Fibroblast of lung (primary cell): ENCODE results near the gene PDZK1IP1. TPM values are rescaled to one million over a fixed set of nuclear protein-coding genes. Genes with fewer than 3 reads are reported as not detected.

Source experiments
- DNase-seq, 2 donors: peaks; one replicate each; pipeline versions ENCODE4 v3.0.0 to v3.0.0-alpha.2; 2010; ENCODE audit warnings: low read depth in 2 of 2
- H2AFZ ChIP-seq: 2 replicates; pipeline ENCODE4 v1.5.1; 2012; ENCODE audit warnings: low read length, control low read depth, inconsistent platforms
- H3K27ac ChIP-seq: 2 replicates; pipeline ENCODE4 v1.5.1; 2011; ENCODE audit warnings: low read length, control low read depth; ENCODE audit not compliant: insufficient read depth
- H3K27me3 ChIP-seq: 2 replicates; pipeline ENCODE4 v1.5.1; 2011; ENCODE audit warnings: mild to moderate bottlenecking, low read length; ENCODE audit not compliant: control insufficient read depth, insufficient read depth
- H3K36me3 ChIP-seq: 2 replicates; pipeline ENCODE4 v1.5.1; 2011; ENCODE audit warnings: low read length; ENCODE audit not compliant: control insufficient read depth, insufficient read depth
- H3K4me1 ChIP-seq: 2 replicates; pipeline ENCODE4 v1.5.1; 2011; ENCODE audit warnings: low read length; ENCODE audit not compliant: control insufficient read depth, insufficient read depth; ENCODE audit errors: extremely low read depth
- H3K4me2 ChIP-seq: 2 replicates; pipeline ENCODE4 v1.5.1; 2011; ENCODE audit warnings: low read length, control low read depth; ENCODE audit not compliant: insufficient read depth; ENCODE audit errors: extremely low read depth
- H3K4me3 ChIP-seq, 4 experiments: fragments of 200-600 bp in 1 of 4; sonication (generic) in 1 of 4; replicated peaks in 1 of 4; 2 replicates each; pipeline ENCODE4 v1.5.1; 2011 to 2016; ENCODE audit warnings: low read length in 4 of 4, low read depth in 3 of 4, mild to moderate bottlenecking in 3 of 4, control low read depth in 2 of 4, inconsistent platforms in 1 of 4, mixed read lengths in 1 of 4; ENCODE audit not compliant: insufficient read depth in 1 of 4; ENCODE audit errors: control extremely low read depth in 1 of 4
- H3K79me2 ChIP-seq: 2 replicates; pipeline ENCODE4 v1.5.1; 2012; ENCODE audit warnings: mild to moderate bottlenecking, low read length, inconsistent platforms; ENCODE audit not compliant: control insufficient read depth, insufficient read depth
- H3K9ac ChIP-seq: 2 replicates; pipeline ENCODE4 v1.5.1; 2011; ENCODE audit warnings: mild to moderate bottlenecking, low read length, control low read depth; ENCODE audit not compliant: insufficient read depth
- H3K9me3 ChIP-seq: 2 replicates; pipeline ENCODE4 v1.5.1; 2012; ENCODE audit warnings: low read depth, low read length; ENCODE audit not compliant: control insufficient read depth, insufficient read depth
- H4K20me1 ChIP-seq: 2 replicates; pipeline ENCODE4 v1.5.1; 2011; ENCODE audit warnings: low read length; ENCODE audit not compliant: control insufficient read depth, insufficient read depth; ENCODE audit errors: extremely low read depth
- EZH2 ChIP-seq: IDR thresholded peaks from 2 replicates; pipeline ENCODE4 v1.5.1; 2012; ENCODE audit warnings: low read length, control low read depth, mild to moderate bottlenecking; ENCODE audit errors: missing control alignments
- polyA plus RNA-seq, 2 donors: library from polyadenylated mRNA; depleted of rRNA in 1 of 2; stranded (reverse) in 1 of 2; unstranded in 1 of 2; fragments of >200 nt; gene quantifications; 2 replicates each; pipeline ENCODE4 v1.2.1, GENCODE V29; 2011 to 2012; ENCODE audit warnings: missing spikeins in 1 of 2
- total RNA-seq: library from RNA; depleted of rRNA; stranded (reverse); fragments of >200 nt; gene quantifications from 2 replicates; pipeline ENCODE4 v1.2.1, GENCODE V29; 2014
- TF ChIP-seq, protein P1 (sequence below), 2 donors: IDR thresholded peaks in 1 of 2; conservative IDR thresholded peaks in 1 of 2; 1 replicate in 1 of 2; 2 replicates in 1 of 2; pipeline ENCODE4 v1.5.1; 2011 to 2012; ENCODE audit warnings: low read length in 2 of 2, control low read depth in 1 of 2, inconsistent platforms in 1 of 2, low read depth in 1 of 2, mild to moderate bottlenecking in 1 of 2

Gene PDZK1IP1
- total and polyA plus RNA-seq, 2 donors (not counting 1 experiment from before 2014, with no cell fraction given): not detected

DNA sequence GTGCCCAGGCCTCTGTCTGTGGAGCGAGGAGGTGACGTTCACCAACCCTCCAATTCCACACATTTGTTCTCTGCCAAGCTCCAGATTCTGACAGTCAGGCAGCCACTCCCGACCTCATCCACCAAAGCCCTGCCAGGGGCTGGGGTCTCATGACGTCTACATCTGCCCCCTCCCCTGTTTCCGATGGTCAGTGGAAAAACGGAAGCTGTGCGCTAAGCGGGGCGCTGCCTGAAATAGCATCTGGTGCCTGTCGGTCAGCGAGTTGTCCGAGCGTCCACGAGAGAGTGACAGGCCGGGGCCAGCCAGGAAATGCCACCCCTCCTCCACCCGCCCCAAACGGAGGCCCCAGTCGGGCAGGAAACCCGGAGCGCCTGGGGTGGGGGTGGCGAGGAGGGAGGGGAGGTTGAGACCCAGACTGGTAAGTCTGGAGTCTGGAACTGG is 45.4 kb upstream of the PDZK1IP1 start:
- no peak overlapping the region for H3K4me2 ChIP-seq
- no peaks in the 10 kb centered on the region for H3K36me3 ChIP-seq
- H3K9ac ChIP-seq: no peak overlapping the region
- no peaks in the 10 kb centered on the region for H3K9me3 ChIP-seq
- H4K20me1 ChIP-seq: no peaks in the 10 kb centered on the region
- no peak overlapping the region for H3K4me3 ChIP-seq
- H2AFZ ChIP-seq: no peak overlapping the region
- H3K4me1 ChIP-seq: no peaks in the 10 kb centered on the region
- no peak for TF ChIP-seq EZH2
- TF ChIP-seq, protein P1, sequence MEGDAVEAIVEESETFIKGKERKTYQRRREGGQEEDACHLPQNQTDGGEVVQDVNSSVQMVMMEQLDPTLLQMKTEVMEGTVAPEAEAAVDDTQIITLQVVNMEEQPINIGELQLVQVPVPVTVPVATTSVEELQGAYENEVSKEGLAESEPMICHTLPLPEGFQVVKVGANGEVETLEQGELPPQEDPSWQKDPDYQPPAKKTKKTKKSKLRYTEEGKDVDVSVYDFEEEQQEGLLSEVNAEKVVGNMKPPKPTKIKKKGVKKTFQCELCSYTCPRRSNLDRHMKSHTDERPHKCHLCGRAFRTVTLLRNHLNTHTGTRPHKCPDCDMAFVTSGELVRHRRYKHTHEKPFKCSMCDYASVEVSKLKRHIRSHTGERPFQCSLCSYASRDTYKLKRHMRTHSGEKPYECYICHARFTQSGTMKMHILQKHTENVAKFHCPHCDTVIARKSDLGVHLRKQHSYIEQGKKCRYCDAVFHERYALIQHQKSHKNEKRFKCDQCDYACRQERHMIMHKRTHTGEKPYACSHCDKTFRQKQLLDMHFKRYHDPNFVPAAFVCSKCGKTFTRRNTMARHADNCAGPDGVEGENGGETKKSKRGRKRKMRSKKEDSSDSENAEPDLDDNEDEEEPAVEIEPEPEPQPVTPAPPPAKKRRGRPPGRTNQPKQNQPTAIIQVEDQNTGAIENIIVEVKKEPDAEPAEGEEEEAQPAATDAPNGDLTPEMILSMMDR (conservative IDR thresholded peaks at IDR 0.05 in 1 of 2, IDR thresholded peaks at IDR 0.05 in 1 of 2; ENCODE audit: low read depth in 1 of 2, low read length in 2 of 2): no peak
- DNase-seq: no peak
- H3K27ac ChIP-seq: no peak overlapping the region
- peaks cover 32% of the 10 kb centered on the region for H3K27me3 ChIP-seq
- H3K79me2 ChIP-seq: no peaks in the 10 kb centered on the region

DNA sequence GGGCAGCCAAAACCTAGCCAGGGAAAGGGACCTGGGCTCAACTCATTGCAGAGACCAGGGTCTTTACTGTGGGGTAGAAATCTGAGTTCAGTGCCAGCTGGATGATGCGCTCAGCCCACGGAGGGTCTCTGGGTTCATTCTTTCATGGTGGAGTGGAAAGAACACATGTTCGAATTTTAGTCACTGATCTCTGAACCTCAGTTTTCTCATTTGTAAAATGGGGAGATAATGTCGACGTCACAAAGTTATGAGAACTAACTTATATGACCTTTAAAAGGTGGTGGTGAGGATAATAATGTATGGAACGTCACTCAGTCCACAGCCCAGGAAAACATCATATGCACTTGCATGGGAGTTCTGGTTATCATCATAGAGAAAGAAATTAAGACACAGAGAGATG is 43.4 kb upstream of the PDZK1IP1 start:
- no peak overlapping the region for H2AFZ ChIP-seq
- H3K79me2 ChIP-seq: no peaks in the 10 kb centered on the region
- H3K9ac ChIP-seq: no peak overlapping the region
- H3K4me1 ChIP-seq: no peaks in the 10 kb centered on the region
- TF ChIP-seq, protein P1 (conservative IDR thresholded peaks at IDR 0.05 in 1 of 2, IDR thresholded peaks at IDR 0.05 in 1 of 2; ENCODE audit: low read depth in 1 of 2, low read length in 2 of 2): no peak
- no peak for TF ChIP-seq EZH2
- H3K27me3 ChIP-seq: peaks cover 50% of the 10 kb centered on the region
- H3K9me3 ChIP-seq: no peaks in the 10 kb centered on the region
- no peaks in the 10 kb centered on the region for H4K20me1 ChIP-seq
- no peak overlapping the region for H3K4me3 ChIP-seq
- no peak for DNase-seq
- no peak overlapping the region for H3K27ac ChIP-seq
- no peak overlapping the region for H3K4me2 ChIP-seq
- H3K36me3 ChIP-seq: no peaks in the 10 kb centered on the region

DNA sequence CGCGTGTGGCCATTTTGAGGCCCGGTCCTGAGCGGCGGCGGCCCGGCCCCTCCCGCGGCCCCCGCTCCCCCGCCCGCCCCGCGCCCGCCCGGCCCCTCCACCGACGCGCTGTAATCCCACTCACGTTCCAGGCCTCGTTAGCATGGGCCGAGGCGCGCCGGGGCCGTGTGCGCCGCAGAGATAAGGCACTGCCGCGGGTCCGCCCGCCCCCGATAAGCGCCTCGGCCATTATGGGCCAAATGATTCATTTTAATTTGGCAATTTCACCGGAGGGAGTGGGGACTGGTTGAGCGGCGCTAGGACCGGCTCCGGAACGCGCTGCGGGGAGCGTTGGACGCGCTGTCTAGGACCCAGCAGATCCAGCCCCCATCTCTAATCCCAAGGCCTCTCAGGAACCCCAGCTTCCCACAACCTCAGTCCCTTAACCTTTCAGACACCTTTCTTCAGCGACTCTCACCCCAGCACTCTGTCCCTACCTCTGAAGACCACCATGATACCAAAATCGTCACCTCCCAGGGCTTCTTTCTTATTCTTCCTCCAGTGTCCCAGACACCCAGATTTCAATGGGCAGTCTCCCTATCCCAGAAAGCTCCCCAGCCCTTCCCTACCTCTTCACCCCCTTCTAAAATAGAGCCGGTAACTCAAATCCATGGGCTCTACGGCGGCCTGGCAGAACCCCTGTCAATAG is 42.5 kb upstream of the PDZK1IP1 start, which contains the start of gene TAL1:
Gene TAL1 (minus strand): TSS at position 39 of the 688 bp plus-strand sequence. CDS start 6,337 bp downstream, outside the sequence.
- Histone ChIP-seq H2AFZ (no peak within 1 kb of the TSS), H3K4me2 (peak within 1 kb of the TSS; percentile 42), H3K4me3 (peak within 1 kb of the TSS in 2 of 4 experiments; percentile 20 to 29), H3K4me1 (no peaks in the 10 kb centered on the region), H3K9me3 (no peaks in the 10 kb centered on the region), H3K27ac (no peak within 1 kb of the TSS), H3K27me3 (peaks cover 59% of the 10 kb centered on the region), H3K36me3 (no peaks in the 10 kb centered on the region), H3K79me2 (no peaks in the 10 kb centered on the region), H4K20me1 (no peaks in the 10 kb centered on the region), H3K9ac (no peak within 1 kb of the TSS)
- no peak for DNase-seq
- TF ChIP-seq EZH2: peak; percentile 75
- TF ChIP-seq, protein P1 (conservative IDR thresholded peaks at IDR 0.05 in 1 of 2, IDR thresholded peaks at IDR 0.05 in 1 of 2; ENCODE audit: low read depth in 1 of 2, low read length in 2 of 2): no peak
